NB4 (cell line): Measurements from ENCODE around the gene PVR.

Experiments
- DNase-seq: peaks from one replicate; pipeline ENCODE4 v3.0.0; 2010; ENCODE audit warnings: low read depth
- H3K4me3 ChIP-seq: one replicate; pipeline ENCODE4 v1.5.1; 2011; ENCODE audit warnings: mild to moderate bottlenecking, low read depth, low read length, moderate library complexity
- MYC ChIP-seq: IDR thresholded peaks from 2 replicates; pipeline ENCODE4 v1.6.1; 2011; ENCODE audit warnings: low read depth, low read length
- POLR2A ChIP-seq: IDR thresholded peaks from 2 replicates; pipeline ENCODE4 v1.6.1; 2011; ENCODE audit warnings: mild to moderate bottlenecking; ENCODE audit not compliant: insufficient read length; ENCODE audit errors: extremely low read depth
- TF ChIP-seq, protein P1 (sequence below): IDR thresholded peaks from 2 replicates; pipeline ENCODE4 v1.6.1; 2011; ENCODE audit warnings: low read depth, low read length
- TF ChIP-seq, protein P2 (sequence below): IDR thresholded peaks from one replicate; pipeline ENCODE4 v1.5.1; 2012; ENCODE audit warnings: low read depth, low read length

Gene PVR

DNA sequence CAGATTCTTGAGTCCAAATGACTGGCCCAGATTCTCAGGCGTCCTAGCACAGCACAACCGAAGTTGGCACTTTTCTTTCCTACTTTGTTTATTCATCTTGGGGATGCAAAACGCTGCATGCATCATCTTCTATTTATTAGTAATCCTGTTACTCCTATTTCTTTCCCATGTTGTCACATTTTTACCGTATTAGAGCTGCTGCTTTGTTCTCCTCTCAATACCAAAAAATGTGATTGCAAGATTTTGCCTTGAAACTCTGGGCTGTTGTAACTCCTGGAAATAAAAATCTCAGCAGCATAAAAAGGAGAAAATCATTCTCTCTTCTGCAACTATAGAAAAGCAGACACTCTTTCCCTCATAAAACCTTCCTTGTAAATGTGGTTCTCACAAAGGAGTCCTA is 43.2 kb upstream of the PVR start:
- no peak for DNase-seq
- TF ChIP-seq, protein P1, sequence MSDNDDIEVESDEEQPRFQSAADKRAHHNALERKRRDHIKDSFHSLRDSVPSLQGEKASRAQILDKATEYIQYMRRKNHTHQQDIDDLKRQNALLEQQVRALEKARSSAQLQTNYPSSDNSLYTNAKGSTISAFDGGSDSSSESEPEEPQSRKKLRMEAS = no peak
- TF ChIP-seq, protein P2, sequence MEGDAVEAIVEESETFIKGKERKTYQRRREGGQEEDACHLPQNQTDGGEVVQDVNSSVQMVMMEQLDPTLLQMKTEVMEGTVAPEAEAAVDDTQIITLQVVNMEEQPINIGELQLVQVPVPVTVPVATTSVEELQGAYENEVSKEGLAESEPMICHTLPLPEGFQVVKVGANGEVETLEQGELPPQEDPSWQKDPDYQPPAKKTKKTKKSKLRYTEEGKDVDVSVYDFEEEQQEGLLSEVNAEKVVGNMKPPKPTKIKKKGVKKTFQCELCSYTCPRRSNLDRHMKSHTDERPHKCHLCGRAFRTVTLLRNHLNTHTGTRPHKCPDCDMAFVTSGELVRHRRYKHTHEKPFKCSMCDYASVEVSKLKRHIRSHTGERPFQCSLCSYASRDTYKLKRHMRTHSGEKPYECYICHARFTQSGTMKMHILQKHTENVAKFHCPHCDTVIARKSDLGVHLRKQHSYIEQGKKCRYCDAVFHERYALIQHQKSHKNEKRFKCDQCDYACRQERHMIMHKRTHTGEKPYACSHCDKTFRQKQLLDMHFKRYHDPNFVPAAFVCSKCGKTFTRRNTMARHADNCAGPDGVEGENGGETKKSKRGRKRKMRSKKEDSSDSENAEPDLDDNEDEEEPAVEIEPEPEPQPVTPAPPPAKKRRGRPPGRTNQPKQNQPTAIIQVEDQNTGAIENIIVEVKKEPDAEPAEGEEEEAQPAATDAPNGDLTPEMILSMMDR = no peak
- no peak for TF ChIP-seq MYC
- TF ChIP-seq POLR2A = no peak
- H3K4me3 ChIP-seq = no peak overlapping the region

DNA sequence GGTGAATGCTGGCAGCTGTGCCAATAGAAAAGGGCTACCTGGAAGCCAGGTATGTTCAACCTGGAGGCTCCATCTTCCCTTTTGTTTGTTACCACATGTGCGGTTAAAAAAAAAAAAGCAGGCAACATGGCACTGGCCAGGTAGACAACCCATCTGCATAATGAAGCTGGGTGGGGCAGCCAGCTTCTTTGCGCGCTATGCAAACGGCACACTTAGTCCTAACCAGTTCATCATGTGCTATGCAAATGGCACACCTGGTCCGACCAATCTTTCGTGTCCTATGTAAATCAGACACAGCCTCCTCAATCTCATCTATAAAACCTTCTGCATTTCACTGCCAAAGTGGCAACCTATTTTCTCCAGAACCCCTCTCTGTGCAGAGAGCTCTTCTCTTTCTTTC is 41.6 kb upstream of the PVR start:
- TF ChIP-seq, protein P1 = no peak
- TF ChIP-seq POLR2A (no peak), MYC (no peak)
- TF ChIP-seq, protein P2 = no peak

DNA sequence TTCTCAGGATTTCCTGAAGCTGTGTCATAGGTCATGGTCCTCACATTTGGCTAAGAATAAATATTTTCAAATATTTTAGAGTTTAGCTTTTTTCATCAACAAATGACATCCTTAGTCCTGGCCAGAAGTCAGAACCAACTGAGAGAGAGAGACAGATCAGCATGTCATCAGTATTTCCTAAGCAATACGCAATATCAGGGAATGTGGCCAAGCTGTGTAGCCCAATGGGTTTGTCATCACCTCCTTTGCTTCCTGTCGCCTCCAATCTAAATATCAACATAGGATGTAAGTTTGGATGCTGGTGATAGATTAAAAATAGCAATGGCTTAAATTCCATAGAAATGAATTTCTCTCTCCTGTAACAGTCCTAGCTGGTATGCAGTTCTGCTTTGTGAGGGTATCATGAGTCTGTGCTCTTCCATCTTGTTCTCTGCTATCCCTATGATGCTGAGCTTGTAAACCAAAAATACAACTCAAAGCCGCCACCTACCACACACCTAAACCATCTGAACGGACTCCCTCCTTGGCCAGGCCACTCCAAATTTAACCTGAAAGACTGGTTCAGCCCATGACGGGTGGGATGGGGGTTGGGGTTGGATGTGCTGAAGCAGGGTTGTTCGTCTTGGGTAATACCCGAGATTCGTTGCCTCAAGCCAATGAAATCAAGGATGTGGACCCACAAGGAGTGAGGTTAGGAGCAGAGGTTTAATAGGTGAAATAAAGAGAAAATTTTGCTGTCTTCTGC is 40.3 kb upstream of the PVR start:
- TF ChIP-seq, protein P1 = no peak
- TF ChIP-seq MYC (no peak), POLR2A (no peak)
- TF ChIP-seq, protein P2 = no peak
- no peak overlapping the region for H3K4me3 ChIP-seq
- no peak for DNase-seq

More for the DNA sequence above, 41.6 kb upstream of the PVR start:
- no peak for DNase-seq
- no peak overlapping the region for H3K4me3 ChIP-seq

DNA sequence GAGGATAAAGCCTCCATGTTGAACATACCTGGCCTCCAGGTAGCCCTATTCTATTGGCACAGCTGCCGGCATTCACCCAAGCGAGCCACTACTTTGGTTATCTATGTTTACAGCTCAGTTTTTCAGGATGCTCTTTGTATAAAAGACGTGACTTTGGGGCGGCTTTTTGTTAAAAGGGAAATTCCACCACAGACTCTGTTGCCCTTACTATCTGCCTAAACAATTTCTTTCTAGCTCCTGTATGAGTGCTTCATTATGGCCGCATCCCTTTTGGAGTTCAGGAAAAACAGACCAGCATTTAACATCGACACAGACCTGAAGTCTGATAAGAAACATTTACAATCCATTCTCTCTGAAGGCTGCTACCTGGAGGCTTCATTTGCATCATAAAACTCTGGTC is 39.5 kb upstream of the PVR start:
- no peak overlapping the region for H3K4me3 ChIP-seq
- DNase-seq = no peak
- TF ChIP-seq, protein P2 = no peak
- TF ChIP-seq, protein P1 = no peak
- TF ChIP-seq MYC (no peak), POLR2A (no peak)

DNA sequence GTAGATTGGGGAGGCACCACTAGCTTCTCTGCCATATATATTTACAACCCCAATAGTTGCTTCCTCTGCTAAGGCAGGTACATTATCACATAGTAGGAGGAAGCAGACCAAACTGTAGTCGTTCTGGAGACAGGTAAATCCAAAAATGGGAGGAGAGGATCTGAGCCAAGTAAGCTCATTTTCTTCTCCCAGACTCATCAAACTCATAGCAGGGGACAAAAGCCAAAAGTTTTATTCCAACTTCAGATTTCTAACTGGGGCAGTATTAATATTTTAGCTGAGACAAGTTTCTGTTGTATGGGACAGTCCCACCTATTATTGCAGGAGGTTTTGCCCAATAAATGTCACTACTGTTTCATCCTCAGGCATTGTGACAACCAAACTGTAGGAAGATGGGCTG is 38.2 kb upstream of the PVR start:
- H3K4me3 ChIP-seq = no peak overlapping the region
- no peak for TF ChIP-seq MYC
- no peak for DNase-seq

DNA sequence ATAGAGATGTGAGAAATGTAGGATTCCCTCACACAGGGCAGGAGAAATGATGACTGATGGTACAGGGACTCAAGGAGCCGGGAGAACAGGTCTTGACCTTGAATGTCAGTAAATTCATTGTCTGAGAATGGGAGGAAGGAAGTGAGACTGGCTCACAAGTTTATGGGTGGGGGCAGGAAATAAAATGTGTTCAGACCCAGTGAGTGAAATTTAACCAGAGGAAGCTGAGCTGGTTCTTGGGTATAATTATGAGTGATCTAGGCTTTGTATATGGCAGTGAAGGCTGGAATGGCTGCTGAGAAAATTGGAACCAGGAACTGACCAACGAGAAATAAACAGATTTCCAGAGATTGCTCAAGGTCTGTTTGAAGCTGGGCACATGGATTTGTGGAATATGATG is 36.7 kb upstream of the PVR start:
- TF ChIP-seq MYC = no peak
- TF ChIP-seq, protein P2 = no peak
- TF ChIP-seq POLR2A = no peak
- TF ChIP-seq, protein P1 = no peak
- H3K4me3 ChIP-seq = no peak overlapping the region
- peak; percentile 37 for DNase-seq
